Spleen (tissue), 11 donors: ENCODE data around the gene SOX6. TPM values are rescaled to one million over a fixed set of nuclear protein-coding genes. Genes with fewer than 3 reads are reported as not detected.

Source experiments
- DNase-seq: peaks from one replicate; pipeline ENCODE4 v3.0.0-alpha.2; 2020
- H3K27ac ChIP-seq, 8 donors: fragments of 200-600 bp; sonication (generic) in 7 of 8; 1 replicate in 4 of 8; 2 replicates in 4 of 8; pipeline versions ENCODE4 v1.5.0 to v1.8.0; 2016 to 2021; ENCODE audit warnings: inconsistent platforms in 4 of 8, mild to moderate bottlenecking in 4 of 8, moderate library complexity in 1 of 8
- H3K27me3 ChIP-seq, 7 donors: fragments of 200-600 bp; sonication (generic) in 6 of 7; replicated peaks in 1 of 7; 1 replicate in 4 of 7; 2 replicates in 3 of 7; pipeline versions ENCODE4 v1.5.0 to v1.8.0; 2016 to 2021; ENCODE audit warnings: inconsistent platforms in 3 of 7, mild to moderate bottlenecking in 1 of 7
- H3K36me3 ChIP-seq, 6 donors: fragments of 200-600 bp; sonication (generic) in 5 of 6; 1 replicate in 4 of 6; 2 replicates in 2 of 6; pipeline versions ENCODE4 v1.5.0 to v1.8.0; 2016 to 2021; ENCODE audit warnings: inconsistent platforms in 2 of 6
- H3K4me1 ChIP-seq, 6 donors: fragments of 200-600 bp; sonication (generic) in 5 of 6; 1 replicate in 3 of 6; 2 replicates in 3 of 6; pipeline versions ENCODE4 v1.5.0 to v1.8.0; 2016 to 2021; ENCODE audit warnings: inconsistent platforms in 3 of 6
- H3K4me3 ChIP-seq, 8 donors: fragments of 200-600 bp; sonication (generic) in 7 of 8; 1 replicate in 4 of 8; 2 replicates in 4 of 8; pipeline versions ENCODE4 v1.5.0 to v1.8.0; 2016 to 2021; ENCODE audit warnings: inconsistent platforms in 4 of 8, mild to moderate bottlenecking in 4 of 8, moderate library complexity in 2 of 8
- H3K9me3 ChIP-seq, 8 donors: fragments of 200-600 bp; sonication (generic) in 7 of 8; 1 replicate in 4 of 8; 2 replicates in 4 of 8; pipeline versions ENCODE4 v1.5.0 to v1.8.0; 2016 to 2021; ENCODE audit warnings: inconsistent platforms in 4 of 8
- POLR2A ChIP-seq, 3 donors: fragments of 450-650 bp; IDR thresholded peaks; one replicate each; pipeline ENCODE4 v1.5.1; 2017; ENCODE audit warnings: antibody characterized with exemption in 3 of 3, mild to moderate bottlenecking in 1 of 3
- POLR2AphosphoS5 ChIP-seq, 3 donors: sonication (generic); formaldehyde crosslinking; IDR thresholded peaks; one replicate each; pipeline ENCODE4 v1.5.1; 2017; ENCODE audit warnings: antibody characterized with exemption in 3 of 3
- WGBS, 5 donors: extraction: QIAGEN DNeasy Blood & Tissue Kit in 3 of 5; methylation state at CpG; one replicate each; pipeline versions ENCODE4 v1.1.5 to v1.1.7; 2013 to 2018; 5-methylcytosine and 5-hydroxymethylcytosine counted together
- intact Hi-C: fragments of 100-400 bp; cut with DNase I; formaldehyde crosslinking; loops from one replicate; pipeline ENCODE4 v1.15.0; 2023; ENCODE audit warnings: low total_unique reads
- polyA plus RNA-seq, 3 donors: library from polyadenylated mRNA; stranded (reverse); fragments of 200-250 nt; gene quantifications; one replicate each; pipeline ENCODE4 v1.2.1, GENCODE V29; 2013
- total RNA-seq, 7 donors: library from RNA; depleted of rRNA in 3 of 7; stranded (reverse); fragments of >200 nt in 3 of 7; fragmentation: NEBNext Ultra II Directional in 4 of 7; extraction: Animal tissue kit (Norgen Biotek cat#: 25700) in 4 of 7; gene quantifications; one replicate each; pipeline versions ENCODE4 v1.1.0 to v1.2.1, GENCODE V29; 2016 to 2021
- TF ChIP-seq, protein P1 (sequence below), 11 experiments: fragments of 200-600 bp in 7 of 11; fragments of 450-650 bp in 4 of 11; sonication (generic) in 4 of 11; IDR thresholded peaks in 8 of 11; conservative IDR thresholded peaks in 3 of 11; 1 replicate in 7 of 11; 2 replicates in 4 of 11; pipeline versions ENCODE4 v1.4.0 to v1.8.0; 2016 to 2021; ENCODE audit warnings: antibody characterized with exemption in 11 of 11, inconsistent platforms in 4 of 11, mild to moderate bottlenecking in 1 of 11
- donor health status: healthy with polysubstance abuse.
- donor health status: DM: no; HTN: no; CAD: no; lungs with moderate emphysema.
- donor health status: DM: no; HTN: no; CAD: no.
- donor health status: Bipolar disorder and iron deficiency.
- donor health status: healthy.
- donor health status: DM: no; HTN: no; CAD: no.
- donor health status: DM: yes; HTN: yes; CAD: no.

The SOX6 gene
- total and polyA plus RNA-seq, 10 donors: 0.11 to 12.4 (median 3.7) TPM

DNA sequence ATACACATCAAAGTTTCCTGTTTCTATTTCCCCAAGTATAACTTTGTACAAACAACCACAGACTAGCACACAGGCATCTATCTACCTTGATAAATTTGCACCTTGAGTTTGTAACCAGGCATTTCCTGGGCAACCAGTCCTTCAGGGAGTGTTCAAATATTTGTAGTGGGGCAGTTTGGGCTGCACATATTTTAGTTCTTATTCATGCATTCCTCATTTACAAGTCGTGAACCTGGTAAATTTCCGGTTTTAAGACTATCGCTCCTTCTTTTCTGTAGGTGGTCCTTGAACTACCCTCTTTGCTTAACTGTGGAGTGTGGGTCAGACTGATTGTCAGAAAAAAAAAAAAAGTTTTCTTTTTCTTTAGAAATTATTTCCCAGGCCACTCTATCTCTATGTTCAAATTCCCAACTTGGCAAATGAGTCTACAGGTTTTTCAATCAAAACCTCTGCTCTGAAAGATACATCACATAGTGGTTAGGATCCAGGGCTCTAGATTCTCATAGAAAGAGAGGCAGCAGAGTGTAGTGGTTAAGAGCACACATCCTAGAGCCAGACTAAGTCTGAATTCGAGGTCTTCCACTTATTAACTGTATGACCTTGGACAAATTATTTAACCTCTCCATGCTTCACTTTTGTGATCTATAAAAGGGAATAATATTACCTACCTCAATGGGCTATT lies 201.5 kb downstream of the SOX6 start:
- 79 to 90% (median 85%) methylated on average over 4 of the region's 4 CpGs for WGBS, 5 donors

DNA sequence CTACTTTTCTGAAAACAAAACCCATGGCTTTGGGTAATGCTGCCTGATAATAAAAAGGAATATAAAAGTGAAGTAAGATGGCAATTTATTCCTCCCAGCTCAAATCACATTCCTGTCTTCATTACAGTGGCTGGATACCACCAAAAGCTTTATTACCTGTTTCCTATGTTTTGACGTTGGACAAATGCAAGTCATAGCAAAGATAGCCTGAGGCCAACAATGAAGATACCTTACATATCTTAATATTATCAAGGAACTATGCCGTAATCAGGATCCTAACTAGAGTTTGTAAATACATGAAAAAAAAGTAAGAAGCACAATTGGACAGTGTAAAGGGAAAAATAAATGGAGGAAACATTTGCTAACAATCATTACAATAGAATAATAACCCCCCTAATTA lies 202.4 kb downstream of the SOX6 start:
- Histone ChIP-seq H3K9me3 (no peaks in the 10 kb centered on the region), H3K4me3 (no peak overlapping the region), H3K27me3 (no peaks in the 10 kb centered on the region), H3K27ac (no peak overlapping the region), H3K36me3 (no peaks in the 10 kb centered on the region), H3K4me1 (peaks cover 0 to 5% (median 0%) of the 10 kb centered on the region in 6 donors)
- DNase-seq: no peak
- TF ChIP-seq POLR2AphosphoS5 (IDR thresholded peaks at IDR 0.05) (no peak), POLR2A (IDR thresholded peaks at IDR 0.05) (no peak)
- TF ChIP-seq, protein P1, sequence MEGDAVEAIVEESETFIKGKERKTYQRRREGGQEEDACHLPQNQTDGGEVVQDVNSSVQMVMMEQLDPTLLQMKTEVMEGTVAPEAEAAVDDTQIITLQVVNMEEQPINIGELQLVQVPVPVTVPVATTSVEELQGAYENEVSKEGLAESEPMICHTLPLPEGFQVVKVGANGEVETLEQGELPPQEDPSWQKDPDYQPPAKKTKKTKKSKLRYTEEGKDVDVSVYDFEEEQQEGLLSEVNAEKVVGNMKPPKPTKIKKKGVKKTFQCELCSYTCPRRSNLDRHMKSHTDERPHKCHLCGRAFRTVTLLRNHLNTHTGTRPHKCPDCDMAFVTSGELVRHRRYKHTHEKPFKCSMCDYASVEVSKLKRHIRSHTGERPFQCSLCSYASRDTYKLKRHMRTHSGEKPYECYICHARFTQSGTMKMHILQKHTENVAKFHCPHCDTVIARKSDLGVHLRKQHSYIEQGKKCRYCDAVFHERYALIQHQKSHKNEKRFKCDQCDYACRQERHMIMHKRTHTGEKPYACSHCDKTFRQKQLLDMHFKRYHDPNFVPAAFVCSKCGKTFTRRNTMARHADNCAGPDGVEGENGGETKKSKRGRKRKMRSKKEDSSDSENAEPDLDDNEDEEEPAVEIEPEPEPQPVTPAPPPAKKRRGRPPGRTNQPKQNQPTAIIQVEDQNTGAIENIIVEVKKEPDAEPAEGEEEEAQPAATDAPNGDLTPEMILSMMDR (IDR thresholded peaks at IDR 0.05 in 8 of 11, conservative IDR thresholded peaks at IDR 0.05 in 3 of 11): no peak
- intact Hi-C loops: no loop called here
- WGBS, 5 donors: 40 to 90% (median 84%) methylated on average over 2 of the region's 2 CpGs

More for the DNA sequence above, 201.5 kb downstream of the SOX6 start:
- H3K4me3 ChIP-seq: no peak overlapping the region
- H3K9me3 ChIP-seq: no peaks in the 10 kb centered on the region
- H3K4me1 ChIP-seq: no peaks in the 10 kb centered on the region
- TF ChIP-seq, protein P1 (IDR thresholded peaks at IDR 0.05 in 8 of 11, conservative IDR thresholded peaks at IDR 0.05 in 3 of 11): no peak
- TF ChIP-seq POLR2AphosphoS5 (IDR thresholded peaks at IDR 0.05) (no peak), POLR2A (IDR thresholded peaks at IDR 0.05) (no peak)
- no peaks in the 10 kb centered on the region for H3K27me3 ChIP-seq
- H3K36me3 ChIP-seq: no peaks in the 10 kb centered on the region
- intact Hi-C loops: no loop called here
- no peak overlapping the region for H3K27ac ChIP-seq
- no peak for DNase-seq

DNA sequence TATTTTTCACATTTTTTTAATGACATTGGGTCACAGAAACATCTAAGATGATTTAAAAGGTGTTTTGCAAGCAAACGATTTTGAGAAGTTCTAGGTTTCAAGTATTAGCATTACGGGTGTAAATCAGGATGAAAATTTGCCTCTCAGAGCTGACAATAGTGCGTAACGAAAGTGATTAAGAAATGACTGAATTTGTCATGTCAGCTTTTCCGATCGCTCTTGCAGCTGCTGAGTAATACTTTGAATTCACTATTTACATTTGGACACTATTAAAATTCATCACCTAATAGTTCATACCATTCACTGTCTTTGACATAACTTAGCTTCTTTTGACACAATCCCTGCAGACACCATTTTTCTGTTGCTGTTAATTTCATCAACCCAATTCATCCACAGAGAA lies 205.2 kb downstream of the SOX6 start:
- WGBS, 5 donors: 75 to 92% (median 88%) methylated on average over 6 of the region's 6 CpGs
- intact Hi-C loops: no loop called here
- H3K4me1 ChIP-seq: peaks cover 0 to 7% (median 0%) of the 10 kb centered on the region in 6 donors

DNA sequence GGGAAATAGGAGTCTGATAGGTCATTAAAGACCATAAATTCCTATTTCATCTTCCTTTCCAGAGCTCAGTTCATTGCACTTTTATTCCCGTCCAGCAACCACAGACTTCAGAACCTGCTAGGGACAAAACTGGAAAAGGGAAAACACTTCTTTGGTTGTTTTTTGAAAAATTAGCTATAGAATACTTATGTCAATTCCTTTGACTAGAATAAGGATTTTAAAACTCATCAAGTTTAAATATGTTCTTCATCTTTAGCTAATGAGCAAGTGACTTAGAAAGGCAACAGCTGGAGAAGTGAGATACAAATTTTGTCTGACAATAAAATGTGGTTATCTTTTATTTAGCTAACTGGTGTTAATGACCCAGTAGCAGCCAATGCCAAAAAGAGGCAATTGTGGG lies 206.9 kb downstream of the SOX6 start:
- TF ChIP-seq, protein P1 (IDR thresholded peaks at IDR 0.05 in 8 of 11, conservative IDR thresholded peaks at IDR 0.05 in 3 of 11): no peak
- TF ChIP-seq POLR2AphosphoS5 (IDR thresholded peaks at IDR 0.05): no peak
- 69 to 85% (median 74%) methylated on average over 1 of the region's 1 CpG for WGBS, 5 donors
- intact Hi-C loops: no loop called here
- Histone ChIP-seq H3K9me3 (no peaks in the 10 kb centered on the region), H3K4me3 (no peak overlapping the region), H3K36me3 (no peaks in the 10 kb centered on the region), H3K4me1 (peaks cover 0 to 7% (median 0%) of the 10 kb centered on the region in 6 donors), H3K27ac (no peak overlapping the region), H3K27me3 (no peaks in the 10 kb centered on the region)
- no peak for DNase-seq

More for the DNA sequence above, 205.2 kb downstream of the SOX6 start:
- no peaks in the 10 kb centered on the region for H3K9me3 ChIP-seq
- TF ChIP-seq POLR2A (IDR thresholded peaks at IDR 0.05): no peak
- TF ChIP-seq, protein P1 (IDR thresholded peaks at IDR 0.05 in 8 of 11, conservative IDR thresholded peaks at IDR 0.05 in 3 of 11): no peak
- H3K27ac ChIP-seq: no peak overlapping the region
- no peaks in the 10 kb centered on the region for H3K27me3 ChIP-seq
- no peak for DNase-seq
- H3K4me3 ChIP-seq: no peak overlapping the region
- no peaks in the 10 kb centered on the region for H3K36me3 ChIP-seq
